ENCODE data around the gene CPE. TPM values are rescaled to one million over a fixed set of nuclear protein-coding genes. Genes with fewer than 3 reads are reported as not detected.

The CPE gene
- total RNA-seq, 6 donors from 2014 or later: 4.2 to 53.7 (median 23.3) TPM

DNA sequence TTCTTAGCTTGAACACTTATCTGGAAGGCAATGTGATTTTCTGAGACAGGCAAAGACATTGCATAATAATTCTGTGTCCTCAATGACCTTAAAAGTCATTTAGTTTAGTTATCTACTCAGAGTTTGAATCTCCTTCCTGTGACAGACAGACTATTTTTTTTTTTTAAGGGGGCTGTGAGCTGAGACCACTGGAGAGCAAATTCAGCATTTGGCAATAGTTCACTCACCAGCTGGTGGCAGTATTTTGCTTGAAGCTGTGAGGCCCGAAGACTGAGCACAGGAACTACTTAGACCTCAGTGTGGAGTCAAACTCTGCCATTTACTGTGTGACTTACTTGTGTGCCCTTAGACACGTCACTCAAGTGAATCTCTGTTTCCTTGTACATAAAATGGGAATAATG, 22.9 kb upstream of the CPE start:
- Histone ChIP-seq H3K9me3 (no peaks in the 10 kb centered on the region), H3K4me3 (no peak overlapping the region), H3K27ac (no peak overlapping the region), H3K27me3 (no peaks in the 10 kb centered on the region), H3K36me3 (no peaks in the 10 kb centered on the region), H3K4me1 (peaks cover 0 to 14% (median 3%) of the 10 kb centered on the region in 4 donors)
- WGBS, 2 donors: 6 to 7% methylated on average over 2 of the region's 2 CpGs
- TF ChIP-seq POLR2A (IDR thresholded peaks at IDR 0.05) (no peak), POLR2AphosphoS5 (IDR thresholded peaks at IDR 0.05) (no peak), EP300 (IDR thresholded peaks at IDR 0.05) (no peak)
- TF ChIP-seq, protein P1, sequence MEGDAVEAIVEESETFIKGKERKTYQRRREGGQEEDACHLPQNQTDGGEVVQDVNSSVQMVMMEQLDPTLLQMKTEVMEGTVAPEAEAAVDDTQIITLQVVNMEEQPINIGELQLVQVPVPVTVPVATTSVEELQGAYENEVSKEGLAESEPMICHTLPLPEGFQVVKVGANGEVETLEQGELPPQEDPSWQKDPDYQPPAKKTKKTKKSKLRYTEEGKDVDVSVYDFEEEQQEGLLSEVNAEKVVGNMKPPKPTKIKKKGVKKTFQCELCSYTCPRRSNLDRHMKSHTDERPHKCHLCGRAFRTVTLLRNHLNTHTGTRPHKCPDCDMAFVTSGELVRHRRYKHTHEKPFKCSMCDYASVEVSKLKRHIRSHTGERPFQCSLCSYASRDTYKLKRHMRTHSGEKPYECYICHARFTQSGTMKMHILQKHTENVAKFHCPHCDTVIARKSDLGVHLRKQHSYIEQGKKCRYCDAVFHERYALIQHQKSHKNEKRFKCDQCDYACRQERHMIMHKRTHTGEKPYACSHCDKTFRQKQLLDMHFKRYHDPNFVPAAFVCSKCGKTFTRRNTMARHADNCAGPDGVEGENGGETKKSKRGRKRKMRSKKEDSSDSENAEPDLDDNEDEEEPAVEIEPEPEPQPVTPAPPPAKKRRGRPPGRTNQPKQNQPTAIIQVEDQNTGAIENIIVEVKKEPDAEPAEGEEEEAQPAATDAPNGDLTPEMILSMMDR (IDR thresholded peaks at IDR 0.05): peak in 2 of 6 experiments; percentile 14 to 15
- DNase-seq (no peak), ATAC-seq (ENCODE audit: low FRiP score in 2 of 2) (peak in 1 of 2 donors; percentile 42)

DNA sequence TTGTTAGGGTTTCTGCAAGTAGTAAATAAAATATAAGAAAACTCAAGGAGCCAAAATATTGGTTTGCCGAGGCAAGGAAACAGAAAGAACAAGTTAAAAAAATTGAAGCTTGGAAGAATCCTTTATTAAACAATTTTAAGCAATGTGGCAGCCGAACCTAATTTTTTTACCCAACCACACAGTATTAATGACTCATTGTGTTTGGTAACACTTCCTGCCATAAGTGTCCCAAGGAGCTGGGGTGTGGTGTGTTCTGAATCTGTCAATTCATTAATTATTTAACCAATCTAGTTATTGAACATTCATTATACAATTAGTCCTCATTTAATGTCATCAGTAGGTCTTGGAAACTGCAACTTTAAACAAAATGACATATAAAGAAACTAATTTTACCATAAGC, 19.3 kb upstream of the CPE start:
- Histone ChIP-seq H3K9me3 (no peaks in the 10 kb centered on the region), H3K27ac (no peak overlapping the region), H3K4me1 (peaks cover 0 to 14% (median 3%) of the 10 kb centered on the region in 4 donors), H3K27me3 (no peaks in the 10 kb centered on the region), H3K4me3 (no peak overlapping the region), H3K36me3 (no peaks in the 10 kb centered on the region)
- no peak for DNase-seq
- peak in 1 of 2 donors; percentile 84 for ATAC-seq (ENCODE audit: low FRiP score in 2 of 2)
- TF ChIP-seq POLR2AphosphoS5 (IDR thresholded peaks at IDR 0.05) (no peak), POLR2A (IDR thresholded peaks at IDR 0.05) (no peak), EP300 (IDR thresholded peaks at IDR 0.05) (no peak)
- TF ChIP-seq, protein P1 (IDR thresholded peaks at IDR 0.05): no peak
- 36 to 38% methylated on average over 2 of the region's 2 CpGs for WGBS, 2 donors

DNA sequence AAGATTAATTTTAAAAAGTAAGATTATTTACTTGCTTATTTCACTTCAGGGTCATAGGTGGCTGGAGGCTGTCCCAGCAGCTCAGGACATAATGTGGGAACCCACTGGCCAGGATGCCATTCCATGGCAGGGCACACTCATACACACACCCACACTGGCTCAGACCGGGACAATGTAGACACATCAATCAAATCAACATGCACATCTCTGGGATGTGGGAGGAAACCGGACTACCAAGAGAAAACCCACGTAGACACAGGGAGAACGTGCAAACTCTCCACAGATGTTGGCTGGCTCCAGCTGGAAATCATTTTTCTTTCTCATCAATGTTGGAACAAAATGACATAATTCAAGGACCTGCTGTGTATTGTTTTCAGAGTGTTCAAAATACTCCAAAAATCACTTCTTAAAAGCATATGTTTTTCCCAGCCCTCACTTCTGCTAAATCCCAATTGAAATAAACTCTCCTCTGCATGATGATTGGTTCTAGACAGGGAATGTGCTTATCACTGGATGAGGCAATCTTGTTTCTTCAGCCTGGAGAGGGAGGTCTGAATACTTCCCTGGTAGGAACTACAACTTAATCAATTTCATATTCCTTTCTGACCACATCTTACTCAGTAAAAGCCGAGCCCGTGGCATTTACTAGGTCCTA, 18.6 kb upstream of the CPE start:
- Histone ChIP-seq H3K27ac (no peak overlapping the region), H3K36me3 (no peaks in the 10 kb centered on the region), H3K4me3 (no peak overlapping the region), H3K9me3 (no peaks in the 10 kb centered on the region), H3K4me1 (peaks cover 0 to 14% (median 3%) of the 10 kb centered on the region in 4 donors), H3K27me3 (no peaks in the 10 kb centered on the region)
- TF ChIP-seq, protein P1 (IDR thresholded peaks at IDR 0.05): no peak
- TF ChIP-seq POLR2A (IDR thresholded peaks at IDR 0.05) (no peak), EP300 (IDR thresholded peaks at IDR 0.05) (no peak), POLR2AphosphoS5 (IDR thresholded peaks at IDR 0.05) (no peak)
- ATAC-seq (ENCODE audit: low FRiP score in 2 of 2): peak in 1 of 2 donors; percentile 84
- DNase-seq: no peak
- WGBS, 2 donors: 52% methylated on average over 6 of the region's 6 CpGs

- no peak for ATAC-seq (ENCODE audit: low FRiP score in 2 of 2)
- no peaks in the 10 kb centered on the region for H3K36me3 ChIP-seq
- H3K9me3 ChIP-seq: no peaks in the 10 kb centered on the region
- H3K4me1 ChIP-seq: peaks cover 0 to 14% (median 3%) of the 10 kb centered on the region in 4 donors
- WGBS, 2 donors: 82 to 87% methylated on average over 7 of the region's 7 CpGs
- no peaks in the 10 kb centered on the region for H3K27me3 ChIP-seq
- no peak overlapping the region for H3K27ac ChIP-seq
- no peak overlapping the region for H3K4me3 ChIP-seq
- no peak for DNase-seq
- TF ChIP-seq, protein P1 (IDR thresholded peaks at IDR 0.05): no peak
- TF ChIP-seq POLR2AphosphoS5 (IDR thresholded peaks at IDR 0.05): no peak
- TF ChIP-seq EP300 (IDR thresholded peaks at IDR 0.05): no peak
- TF ChIP-seq POLR2A (IDR thresholded peaks at IDR 0.05): no peak
Observed at GRCh38 chr4:165360985-165361670, 17.7 kb upstream of the CPE start.
